DND-41 (cell line): ENCODE results near the gene PPP3R1.

Source experiments
- ATAC-seq: fragments of 200-7000 bp; cut with Tn5 transposase; 3 replicates; pipeline ENCODE4 v1.9.1; 2021; ENCODE audit warnings: low read depth; ENCODE audit not compliant: insufficient read depth
- DNase-seq: peaks from one replicate; pipeline ENCODE4 v3.0.0-alpha.2; 2020
- H2AFZ ChIP-seq: 2 replicates; pipeline ENCODE4 v1.6.0; 2012; ENCODE audit warnings: low read depth, low read length
- H3K27ac ChIP-seq: 2 replicates; pipeline ENCODE4 v1.5.1; 2012; ENCODE audit warnings: low read length, inconsistent platforms
- H3K27me3 ChIP-seq: fragments of 200-600 bp; sonication (generic); 2 replicates; pipeline ENCODE4 v1.6.0; 2012; ENCODE audit warnings: low read length, mild to moderate bottlenecking, inconsistent platforms; ENCODE audit not compliant: insufficient read depth, poor library complexity
- H3K36me3 ChIP-seq: 2 replicates; pipeline ENCODE4 v1.5.1; 2012; ENCODE audit warnings: low read length, inconsistent platforms; ENCODE audit not compliant: insufficient read depth
- H3K4me1 ChIP-seq: 2 replicates; pipeline ENCODE4 v1.5.1; 2012; ENCODE audit warnings: mild to moderate bottlenecking, low read length; ENCODE audit not compliant: insufficient read depth
- H3K4me2 ChIP-seq: 2 replicates; pipeline ENCODE4 v1.6.0; 2012; ENCODE audit warnings: mild to moderate bottlenecking, moderate library complexity, low read length, inconsistent platforms; ENCODE audit not compliant: insufficient read depth
- H3K4me3 ChIP-seq, 2 experiments: fragments of 200-600 bp in 1 of 2; shearing (Covaris generic) in 1 of 2; 2 replicates each; pipeline ENCODE4 v1.5.1; 2012 to 2016; ENCODE audit warnings: inconsistent platforms in 2 of 2, low read length in 2 of 2, mild to moderate bottlenecking in 2 of 2, low read depth in 1 of 2, moderate library complexity in 1 of 2
- H3K79me2 ChIP-seq: 2 replicates; pipeline ENCODE4 v1.6.0; 2012; ENCODE audit warnings: low read length, inconsistent platforms; ENCODE audit not compliant: insufficient read depth
- H3K9ac ChIP-seq: 2 replicates; pipeline ENCODE4 v1.6.0; 2012; ENCODE audit warnings: low read depth, mild to moderate bottlenecking, inconsistent platforms, low read length, moderate library complexity
- H3K9me3 ChIP-seq: 2 replicates; pipeline ENCODE4 v1.5.1; 2012; ENCODE audit warnings: low read length, moderate library complexity, mild to moderate bottlenecking, inconsistent platforms; ENCODE audit not compliant: insufficient read depth, severe bottlenecking
- H4K20me1 ChIP-seq: 2 replicates; pipeline ENCODE4 v1.6.0; 2012; ENCODE audit warnings: low read length; ENCODE audit not compliant: insufficient read depth
- CTCF ChIP-seq: IDR thresholded peaks from 2 replicates; pipeline ENCODE4 v1.5.1; 2012; ENCODE audit warnings: borderline replicate concordance, low read length, moderate library complexity, mild to moderate bottlenecking; ENCODE audit not compliant: poor library complexity, severe bottlenecking; ENCODE audit errors: extremely low read depth
- EZH2 ChIP-seq: IDR thresholded peaks from 3 replicates; pipeline ENCODE4 v1.6.1; 2012; ENCODE audit warnings: borderline replicate concordance, low read depth, mild to moderate bottlenecking, moderate library complexity, low read length, inconsistent platforms; ENCODE audit not compliant: severe bottlenecking

PPP3R1 gene

DNA sequence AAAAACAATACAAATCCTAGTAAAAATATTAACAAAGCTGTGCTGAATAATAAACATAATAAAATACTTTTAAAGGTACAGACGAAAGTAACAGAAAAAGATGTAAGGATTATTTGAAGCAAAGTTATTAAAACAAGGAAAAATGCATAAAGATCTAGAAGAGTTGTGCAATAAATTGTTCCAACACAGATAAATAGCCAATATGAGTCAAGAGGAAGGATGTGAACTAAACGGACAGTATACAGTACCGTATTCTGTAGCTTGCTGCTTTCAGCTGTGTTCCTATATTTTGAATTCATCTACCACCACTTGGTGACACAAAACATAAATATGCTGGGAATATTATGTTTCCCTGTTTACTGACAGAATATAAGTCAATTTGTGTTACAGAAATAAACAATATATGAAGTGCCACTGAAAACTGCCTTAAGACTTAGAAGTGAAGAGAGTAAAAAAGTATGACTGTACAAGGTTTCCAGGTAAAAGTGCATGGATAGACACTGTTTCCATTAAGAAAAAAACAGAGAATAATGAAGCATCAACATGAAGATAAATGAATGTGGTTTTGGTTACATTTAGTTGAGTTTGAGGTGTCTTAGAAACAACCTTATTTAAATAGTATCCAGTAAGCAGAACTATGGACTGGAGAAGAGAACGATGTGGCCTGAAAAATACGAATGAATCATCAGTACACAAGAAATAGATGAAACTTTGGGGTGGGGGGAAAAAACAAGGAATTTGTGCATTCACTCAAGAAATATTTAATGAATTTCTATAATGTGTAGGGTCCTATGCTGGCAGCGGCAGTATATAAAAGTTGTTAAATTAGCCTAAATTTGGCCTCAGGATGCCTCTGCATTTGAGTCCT, 13.1 kb downstream of the PPP3R1 start:
- no peak overlapping the region for H3K27ac ChIP-seq
- no peak for ATAC-seq
- H3K27me3 ChIP-seq = no peaks in the 10 kb centered on the region
- H3K4me3 ChIP-seq = no peak overlapping the region
- H3K9ac ChIP-seq = no peak overlapping the region
- TF ChIP-seq EZH2 = no peak
- no peak for TF ChIP-seq CTCF
- peaks cover 100% of the 10 kb centered on the region for H3K79me2 ChIP-seq
- H3K36me3 ChIP-seq = peaks cover 15% of the 10 kb centered on the region; the same call in 1 of the 2 replicates
- no peak overlapping the region for H3K4me2 ChIP-seq
- no peak for DNase-seq
- no peaks in the 10 kb centered on the region; the same call in 1 of the 2 replicates for H3K4me1 ChIP-seq
- H4K20me1 ChIP-seq = peaks cover 97% of the 10 kb centered on the region
- H2AFZ ChIP-seq = no peak overlapping the region
- no peaks in the 10 kb centered on the region for H3K9me3 ChIP-seq

GRCh38 chr2:68237976-68238580, 14.3 kb downstream of the PPP3R1 start:
- Histone ChIP-seq H3K9ac (no peak overlapping the region), H3K4me3 (no peak overlapping the region), H3K4me2 (no peak overlapping the region), H3K79me2 (peaks cover 100% of the 10 kb centered on the region), H3K27ac (no peak overlapping the region), H3K27me3 (no peaks in the 10 kb centered on the region), H3K9me3 (no peaks in the 10 kb centered on the region), H3K4me1 (no peaks in the 10 kb centered on the region; the same call in 1 of the 2 replicates), H2AFZ (no peak overlapping the region), H3K36me3 (peaks cover 15% of the 10 kb centered on the region; the same call in 1 of the 2 replicates), H4K20me1 (peaks cover 96% of the 10 kb centered on the region)
- TF ChIP-seq EZH2 (no peak), CTCF (no peak)
- ATAC-seq (no peak; the same call in 2 of the 3 replicates), DNase-seq (no peak)

- TF ChIP-seq CTCF (no peak), EZH2 (no peak)
- Histone ChIP-seq H3K9ac (no peak overlapping the region), H3K4me1 (no peaks in the 10 kb centered on the region; the same call in 1 of the 2 replicates), H3K27me3 (no peaks in the 10 kb centered on the region), H3K4me2 (no peak overlapping the region), H2AFZ (no peak overlapping the region), H3K9me3 (no peaks in the 10 kb centered on the region), H3K79me2 (peaks cover 100% of the 10 kb centered on the region), H3K27ac (no peak overlapping the region), H3K36me3 (peaks cover 15% of the 10 kb centered on the region; the same call in 1 of the 2 replicates), H3K4me3 (no peak overlapping the region), H4K20me1 (peaks cover 97% of the 10 kb centered on the region)
- DNase-seq (no peak), ATAC-seq (no peak)
These were observed 14.9 kb downstream of the PPP3R1 start for GRCh38 chr2:68237404-68237803.
